Mesenteric fat pad (tissue), 1 donor: ENCODE data around the gene TREX2. TPM values are rescaled to one million over a fixed set of nuclear protein-coding genes. Genes with fewer than 3 reads are reported as not detected.

Experiments
- DNase-seq: peaks from one replicate; pipeline ENCODE4 v3.0.0-alpha.2; 2020; ENCODE audit warnings: low spot score
- total RNA-seq: library from RNA; stranded (reverse); fragmentation: NEBNext Ultra II Directional; extraction: Animal tissue kit (Norgen Biotek cat#: 25700); gene quantifications from one replicate; pipeline ENCODE4 v1.2.1, GENCODE V29; 2021
- donor health status: DM: yes; HTN: yes; CAD: no.

Gene TREX2
- total RNA-seq, 1 donor from 2014 or later, result 0.80 TPM

DNA sequence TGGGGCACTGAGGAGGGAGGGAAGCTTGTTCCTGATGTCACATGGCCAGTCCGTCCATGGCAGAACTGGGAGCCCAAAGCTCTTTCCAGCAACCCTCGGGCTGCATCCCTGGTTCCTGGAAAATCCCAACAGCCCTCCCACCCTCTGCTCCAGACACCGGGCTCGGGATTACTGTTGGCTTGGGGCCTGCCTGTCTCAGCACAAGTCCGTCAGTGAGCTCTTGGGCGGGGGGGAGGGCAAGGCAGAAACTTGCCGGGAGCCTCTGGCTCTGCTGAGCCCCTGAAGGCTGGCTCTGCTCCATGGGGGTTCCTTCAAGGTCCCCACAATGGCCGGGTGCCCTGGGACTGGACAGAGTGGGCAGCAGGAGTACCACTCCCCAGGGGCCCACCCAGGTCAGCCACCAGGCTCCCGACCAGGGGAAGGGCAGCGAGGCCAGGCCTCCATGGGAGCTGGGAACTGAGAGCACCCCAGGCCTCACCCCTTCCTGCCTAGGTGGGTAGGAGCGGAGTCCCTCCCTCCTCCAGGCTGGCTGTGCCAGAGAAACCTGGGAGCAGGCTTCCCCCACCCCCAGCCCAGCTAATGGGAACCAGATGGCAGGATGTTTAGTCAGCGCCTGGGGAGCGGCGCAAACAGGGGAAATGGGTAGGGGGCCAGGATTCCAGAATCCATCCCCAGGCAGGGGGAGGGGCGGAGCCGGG lies 31.0 kb upstream of the TREX2 start:
- DNase-seq, result no peak

GRCh38 chrX:153475751-153476281 lies 30.0 kb upstream of the TREX2 start:
- no peak for DNase-seq

GRCh38 chrX:153475271-153475670 lies 29.4 kb upstream of the TREX2 start:
- DNase-seq, result no peak

- no peak for DNase-seq
These were observed 28.9 kb upstream of the TREX2 start for GRCh38 chrX:153474718-153475117.

DNA sequence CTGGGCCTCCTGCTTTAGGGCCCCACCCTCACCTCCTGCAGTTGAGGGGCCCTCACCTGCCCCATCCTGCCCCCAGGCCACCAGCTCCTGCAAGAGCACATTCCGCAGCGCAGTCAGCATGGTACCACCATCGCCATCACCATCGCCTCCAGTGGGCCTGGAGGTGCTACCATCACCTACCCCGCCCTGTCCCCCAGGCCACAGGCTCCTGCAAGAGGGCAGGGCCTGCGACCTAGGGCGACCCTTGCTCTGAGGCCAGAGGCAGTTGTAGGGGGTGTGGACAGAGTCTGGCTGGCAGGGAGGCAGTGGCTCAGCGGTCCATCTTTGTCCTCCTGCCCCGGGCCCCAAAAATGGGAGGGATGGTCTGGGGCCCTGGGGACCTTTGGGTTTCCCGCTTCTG lies 28.4 kb upstream of the TREX2 start:
- no peak for DNase-seq

- DNase-seq, result no peak
These were observed 27.3 kb upstream of the TREX2 start for GRCh38 chrX:153473126-153473525.

GRCh38 chrX:153471663-153472280 lies 25.9 kb upstream of the TREX2 start:
- no peak for DNase-seq

DNA sequence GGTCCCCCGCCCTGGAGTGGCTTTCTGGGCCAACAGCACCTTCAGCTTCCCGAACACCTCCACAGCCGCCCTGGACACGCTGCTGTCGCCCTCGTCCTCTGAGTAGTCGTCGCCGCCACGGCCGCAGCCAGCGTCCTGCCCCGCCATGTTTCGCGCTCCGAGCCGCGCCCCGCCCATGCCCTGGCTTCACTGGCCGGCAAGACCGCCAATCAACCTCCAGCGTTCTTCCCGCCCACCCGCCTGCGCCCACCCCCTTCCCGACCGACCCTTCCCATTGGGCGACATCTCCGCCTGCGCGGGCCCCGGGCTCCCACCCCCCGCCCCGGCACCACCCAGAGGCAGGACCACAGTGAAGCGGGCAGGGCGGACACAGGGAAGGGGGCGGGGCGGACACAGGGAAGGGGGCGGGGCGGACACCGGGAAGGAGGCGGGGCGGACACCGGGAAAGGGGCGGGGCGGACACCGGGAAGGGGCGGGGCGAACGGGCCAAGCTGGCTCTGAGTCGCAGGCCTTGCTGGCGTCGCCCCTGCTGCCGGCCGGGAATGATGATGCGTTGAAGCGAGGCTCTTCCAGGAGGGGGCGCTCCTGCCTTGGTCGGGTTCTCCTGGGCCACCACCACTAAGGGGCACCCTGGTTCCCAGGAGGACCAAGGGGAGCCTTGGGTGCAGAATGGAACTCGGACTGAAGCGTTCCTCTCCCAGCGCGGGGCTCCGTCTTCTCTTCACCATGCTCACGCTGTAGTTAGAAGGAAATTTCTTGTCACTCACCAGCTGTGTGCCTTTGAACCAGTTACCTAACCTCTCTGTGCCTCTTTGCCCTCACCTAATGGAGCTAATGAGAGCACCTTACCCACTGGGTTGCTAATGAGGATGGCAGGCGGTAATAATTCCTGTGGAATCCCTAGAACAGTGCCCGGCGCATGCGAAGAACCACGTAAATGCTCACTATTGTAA lies 24.8 kb upstream of the TREX2 start, which contains the start of gene HAUS7:
HAUS7 (minus strand) TSS at position 166 of the 953 bp plus-strand sequence; CDS start at position 147, 19 bp downstream.
- DNase-seq, result peak; percentile 95

DNA sequence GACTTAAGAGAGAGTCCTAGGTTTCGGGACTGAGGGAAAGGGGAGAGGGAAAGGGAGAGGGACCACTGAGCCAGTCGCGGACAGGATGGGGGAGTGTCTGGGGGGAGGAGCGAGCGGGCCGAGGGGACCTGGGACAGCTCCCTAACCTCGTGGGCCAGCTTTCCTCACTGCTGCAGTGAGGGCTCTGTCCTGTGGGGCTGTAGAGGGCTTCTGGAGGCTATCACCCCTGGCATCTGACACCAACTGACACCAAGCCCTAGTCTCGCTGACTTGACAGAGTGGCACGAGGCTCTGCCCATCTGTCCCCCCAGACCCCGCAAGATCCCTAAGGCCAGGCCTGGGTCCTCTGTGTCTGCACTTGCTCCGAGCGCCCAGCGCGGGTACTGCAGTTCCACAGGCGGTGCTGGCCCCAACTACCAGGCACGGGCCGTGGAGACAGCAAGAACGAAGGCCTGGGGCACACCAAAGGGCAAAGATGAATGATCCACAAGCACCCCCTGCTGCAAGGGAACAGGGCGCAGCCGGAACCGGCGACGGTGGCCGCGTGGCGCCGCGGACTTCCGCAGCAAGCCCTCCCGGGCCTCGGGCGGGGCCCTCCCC lies 24.1 kb upstream of the TREX2 start:
- DNase-seq, result no peak

GRCh38 chrX:153468008-153468580 lies 22.2 kb upstream of the TREX2 start:
- no peak for DNase-seq

DNA sequence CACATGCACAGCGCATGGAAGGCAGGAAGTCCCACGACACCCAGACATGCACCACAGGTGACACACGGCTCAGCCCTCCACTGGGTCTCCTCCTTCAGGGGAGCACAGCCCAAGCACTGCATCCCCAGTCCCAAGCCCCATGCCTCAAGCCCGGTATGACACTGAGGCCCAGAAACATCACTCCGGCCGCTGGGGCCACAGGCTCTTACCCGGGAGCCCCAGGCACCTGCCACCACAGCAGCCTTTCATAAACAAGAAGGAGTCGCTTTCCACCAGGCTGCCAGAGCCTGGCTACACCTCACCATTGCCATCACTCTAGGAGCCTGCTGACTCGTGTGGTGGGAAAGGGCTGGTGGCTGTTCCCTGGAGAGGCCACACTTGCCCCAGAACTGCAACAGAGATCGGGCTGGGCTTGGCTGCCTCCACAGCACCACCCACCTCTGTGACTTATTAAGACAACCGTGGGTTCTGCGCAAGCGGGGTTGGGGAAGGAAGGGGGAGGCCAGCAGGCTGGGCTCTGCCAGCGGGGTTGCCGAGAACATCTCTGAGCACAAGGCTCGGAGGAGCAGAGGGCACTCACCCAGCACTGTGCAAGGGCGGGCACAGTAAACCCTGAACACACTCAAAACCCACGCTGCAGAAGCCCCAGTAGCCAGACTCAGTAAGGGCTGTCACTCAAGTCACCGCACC lies 20.0 kb upstream of the TREX2 start:
- no peak for DNase-seq

GRCh38 chrX:153464116-153464515 lies 18.3 kb upstream of the TREX2 start:
- no peak for DNase-seq

- no peak for DNase-seq
These were observed 17.7 kb upstream of the TREX2 start for GRCh38 chrX:153463556-153463955.

DNA sequence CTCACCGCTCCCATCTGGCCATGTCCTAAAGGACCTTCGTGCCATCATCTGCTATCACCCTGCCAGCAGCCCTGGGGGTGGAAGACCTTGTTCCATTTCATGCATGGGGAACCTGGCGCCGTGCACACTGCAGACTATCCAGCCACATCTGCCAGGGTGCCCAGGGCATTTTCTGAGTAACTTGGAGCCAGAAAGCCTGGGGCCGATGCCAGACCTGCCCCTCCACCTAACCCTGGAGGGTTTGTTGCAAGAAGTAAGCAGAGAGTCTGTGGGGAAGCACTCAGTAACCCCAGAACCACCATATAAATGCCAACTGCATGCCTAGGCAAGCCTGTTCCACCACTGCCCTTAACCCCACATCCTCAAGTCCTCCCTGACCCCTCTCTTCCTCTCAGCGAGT lies 17.2 kb upstream of the TREX2 start:
- no peak for DNase-seq

DNA sequence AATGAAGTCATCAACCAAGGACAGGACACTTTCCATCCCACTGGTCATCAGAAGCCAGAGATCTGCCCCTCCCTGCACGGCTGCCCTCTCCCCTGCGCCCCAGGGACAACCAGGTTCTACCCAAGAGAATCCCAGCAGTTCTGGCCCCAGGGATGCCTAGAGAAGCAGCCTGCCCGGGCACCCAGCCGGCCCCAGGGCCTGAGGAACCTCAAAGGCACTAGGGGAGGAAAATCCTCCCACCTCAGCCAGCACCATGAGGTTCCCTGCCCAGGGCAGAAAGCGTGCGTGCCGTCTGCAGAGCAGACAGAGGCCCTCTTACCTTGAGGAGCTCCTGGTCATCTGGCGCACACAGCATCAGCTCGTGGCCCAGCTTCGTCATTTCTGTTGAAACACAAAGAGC lies 16.4 kb upstream of the TREX2 start:
- no peak for DNase-seq

GRCh38 chrX:153460826-153461225 lies 15.0 kb upstream of the TREX2 start:
- no peak for DNase-seq

- DNase-seq, result no peak
These were observed 14.1 kb upstream of the TREX2 start for GRCh38 chrX:153459986-153460385.

GRCh38 chrX:153458476-153458875 lies 12.6 kb upstream of the TREX2 start:
- DNase-seq, result no peak

GRCh38 chrX:153457827-153458466 lies 12.1 kb upstream of the TREX2 start:
- no peak for DNase-seq
